ENCODE results near the gene PLD2. TPM values are rescaled to one million over a fixed set of nuclear protein-coding genes. Genes with fewer than 3 reads are reported as not detected.

The PLD2 gene
- total and polyA plus RNA-seq, 3 donors from 2014 or later = 11.0 to 31.2 (median 17.5) TPM

- H3K4me1 ChIP-seq = peaks cover 13% of the 10 kb centered on the region
- no peak overlapping the region for H3K4me3 ChIP-seq
- DNase-seq = no peak
- no peaks in the 10 kb centered on the region for H3K36me3 ChIP-seq (ENCODE audit: low read depth, missing control alignments)
- no peak overlapping the region for H3K27ac ChIP-seq
- intact Hi-C loops (cut with DNase I; ENCODE audit: low total_unique reads) = no loop called here
- no peaks in the 10 kb centered on the region for H3K27me3 ChIP-seq
- TF ChIP-seq POLR2A (IDR thresholded peaks at IDR 0.05) = no peak
- no peak for TF ChIP-seq CTCF (IDR thresholded peaks at IDR 0.05)
- no peaks in the 10 kb centered on the region for H3K9me3 ChIP-seq
- whole genome bisulfite sequencing, 2 donors = 87 to 90% methylated on average over 5 of the region's 5 CpGs
Observed at GRCh38 chr17:4845118-4845517, 38.2 kb downstream of the PLD2 start.

- peaks cover 14% of the 10 kb centered on the region for H3K4me1 ChIP-seq
- WGBS, 2 donors = 74 to 88% methylated on average over 12 to 13 of the region's 13 CpGs
- H3K36me3 ChIP-seq (ENCODE audit: low read depth, missing control alignments) = no peaks in the 10 kb centered on the region
- no peak for DNase-seq
- H3K27ac ChIP-seq = no peak overlapping the region
- TF ChIP-seq CTCF (IDR thresholded peaks at IDR 0.05) = no peak
- no peak for TF ChIP-seq POLR2A (IDR thresholded peaks at IDR 0.05)
- intact Hi-C loops (cut with DNase I; ENCODE audit: low total_unique reads) = no loop called here
- no peaks in the 10 kb centered on the region for H3K9me3 ChIP-seq
- no peaks in the 10 kb centered on the region for H3K27me3 ChIP-seq
- no peak overlapping the region for H3K4me3 ChIP-seq
Observed at GRCh38 chr17:4846635-4847390, 39.9 kb downstream of the PLD2 start.

- no peak overlapping the region for H3K4me3 ChIP-seq
- no peak for TF ChIP-seq CTCF (IDR thresholded peaks at IDR 0.05)
- no peak for TF ChIP-seq POLR2A (IDR thresholded peaks at IDR 0.05)
- no peaks in the 10 kb centered on the region for H3K27me3 ChIP-seq
- intact Hi-C loops (cut with DNase I; ENCODE audit: low total_unique reads) = no loop called here
- no peaks in the 10 kb centered on the region for H3K9me3 ChIP-seq
- H3K36me3 ChIP-seq (ENCODE audit: low read depth, missing control alignments) = no peaks in the 10 kb centered on the region
- H3K4me1 ChIP-seq = peaks cover 17% of the 10 kb centered on the region
- WGBS, 2 donors = 51 to 73% methylated on average over 4 to 5 of the region's 5 CpGs
- no peak overlapping the region for H3K27ac ChIP-seq
- DNase-seq = no peak
Observed at GRCh38 chr17:4849011-4849536, 42.1 kb downstream of the PLD2 start.

- DNase-seq = no peak
- TF ChIP-seq CTCF (IDR thresholded peaks at IDR 0.05) (no peak), POLR2A (IDR thresholded peaks at IDR 0.05) (no peak)
- Histone ChIP-seq H3K9me3 (no peaks in the 10 kb centered on the region), H3K27me3 (no peaks in the 10 kb centered on the region), H3K4me3 (no peak overlapping the region), H3K4me1 (peaks cover 17% of the 10 kb centered on the region), H3K36me3 (ENCODE audit: low read depth, missing control alignments) (no peaks in the 10 kb centered on the region), H3K27ac (no peak overlapping the region)
- intact Hi-C loops (cut with DNase I; ENCODE audit: low total_unique reads) = no loop called here
- 88 to 91% methylated on average over 2 of the region's 2 CpGs for WGBS, 2 donors
Observed at GRCh38 chr17:4850246-4850645, 43.3 kb downstream of the PLD2 start.

GRCh38 chr17:4851084-4851483, 44.1 kb downstream of the PLD2 start:
- Histone ChIP-seq H3K4me3 (no peak overlapping the region), H3K27me3 (no peaks in the 10 kb centered on the region), H3K4me1 (peaks cover 17% of the 10 kb centered on the region), H3K9me3 (no peaks in the 10 kb centered on the region), H3K27ac (no peak overlapping the region), H3K36me3 (ENCODE audit: low read depth, missing control alignments) (no peaks in the 10 kb centered on the region)
- no peak for DNase-seq
- intact Hi-C loops (cut with DNase I; ENCODE audit: low total_unique reads) = no loop called here
- WGBS, 2 donors = 70 to 79% methylated on average over 3 of the region's 3 CpGs
- TF ChIP-seq POLR2A (IDR thresholded peaks at IDR 0.05) (no peak), CTCF (IDR thresholded peaks at IDR 0.05) (no peak)
